GM10248 (cell line): ENCODE measurements around the gene WDR13.

Experiments used
- CTCF ChIA-PET: fragments of 300-600 bp; sonication (Branson Sonifier 250); formaldehyde crosslinking; extraction: SDS; loops from one replicate; lab custom pipeline; 2021; ENCODE audit warnings: antibody characterized with exemption; lab: Yijun Ruan, JAX
- POLR2A ChIA-PET: fragments of 350-650 bp; sonication (Branson Sonifier 250); formaldehyde crosslinking; extraction: SDS; loops from one replicate; lab custom pipeline; 2020; ENCODE audit warnings: antibody characterized with exemption; lab: Yijun Ruan, JAX
- DNase-seq: peaks from one replicate; pipeline ENCODE4 v3.0.0; 2012; ENCODE audit errors: extremely low spot score
- CTCF ChIP-seq: IDR thresholded peaks from 2 replicates; pipeline ENCODE4 v1.5.1; 2012; ENCODE audit warnings: mild to moderate bottlenecking, low read depth; ENCODE audit errors: extremely low read depth, missing control alignments, control extremely low read depth

WDR13 gene

DNA sequence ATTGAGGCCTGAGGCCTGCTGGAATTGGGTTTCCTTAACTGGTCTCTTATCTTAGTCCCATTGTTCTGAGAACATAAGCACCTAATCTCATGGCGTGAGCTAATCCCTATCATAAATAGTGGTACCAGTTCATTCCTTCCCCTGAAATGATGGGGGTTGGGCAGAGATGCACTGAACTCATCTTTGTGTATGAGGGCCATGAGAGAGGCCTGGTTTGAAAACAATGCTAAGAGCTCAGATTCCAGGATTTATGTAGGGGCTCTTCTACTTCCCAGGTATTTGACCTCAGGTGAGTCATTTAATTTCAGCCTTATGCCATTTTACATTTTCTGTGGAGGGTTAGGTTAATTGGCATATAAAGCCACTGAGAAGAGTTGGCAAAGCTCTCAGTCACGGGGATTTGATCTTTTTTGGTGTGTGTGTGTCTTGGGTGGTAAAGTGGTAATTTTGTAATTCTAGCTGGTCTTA, 18.6 kb upstream of the WDR13 start:
- TF ChIP-seq CTCF = no peak
- POLR2A ChIA-PET = interaction anchor here (0.9 to 1.4 kb wide), 3 partner anchors 11 to 39 kb away, joined by 3 read pairs; no protein-coding TSS in a partner anchor
- CTCF ChIA-PET = no interaction called here
- DNase-seq = no peak

DNA sequence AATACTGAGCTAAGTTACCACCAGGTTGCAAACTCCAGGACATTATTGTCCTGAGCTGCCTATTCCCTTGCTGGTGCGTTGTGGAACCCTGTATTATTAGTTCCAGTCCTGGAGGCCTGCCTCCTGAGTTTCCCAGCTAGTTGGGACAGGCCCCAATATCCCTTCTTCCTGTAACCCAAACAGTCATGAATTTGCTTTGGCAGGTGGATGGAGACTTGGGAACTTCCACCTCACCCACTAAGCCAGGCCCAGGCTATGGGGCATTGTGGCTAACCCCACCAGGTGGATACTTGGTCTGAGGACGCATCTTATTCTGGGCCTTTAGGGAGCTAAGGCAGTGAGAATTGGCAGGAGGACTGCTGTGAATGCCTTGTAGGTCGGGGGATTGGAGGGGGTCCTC, 18.0 kb upstream of the WDR13 start:
- ChIA-PET CTCF (no interaction called here), POLR2A (interaction anchor here (1.1 to 1.4 kb wide), 2 partner anchors 21 to 39 kb away, joined by 3 read pairs; no protein-coding TSS in a partner anchor)
- DNase-seq = no peak
- no peak for TF ChIP-seq CTCF

DNA sequence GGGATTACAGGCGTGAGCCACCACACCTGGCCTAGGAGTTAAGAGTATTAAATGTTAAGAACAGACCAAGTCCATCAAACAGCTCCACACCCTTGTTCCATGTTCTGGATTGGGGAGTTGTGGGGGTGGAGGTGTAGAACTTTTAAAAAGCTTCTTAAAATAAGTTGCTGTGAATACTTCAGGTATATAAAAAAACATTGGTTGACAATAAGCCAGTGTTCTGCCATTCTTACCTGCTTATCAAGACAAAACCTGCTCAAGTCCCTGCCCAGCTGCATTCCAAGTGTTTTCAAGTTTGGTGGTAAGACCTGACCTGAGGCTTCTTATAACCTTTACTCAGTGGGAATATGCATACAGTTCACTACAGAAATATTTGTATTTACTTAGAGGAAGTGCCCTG, 16.6 kb upstream of the WDR13 start:
- DNase-seq = no peak
- CTCF ChIA-PET = no interaction called here
- no peak for TF ChIP-seq CTCF
- POLR2A ChIA-PET = no interaction called here

DNA sequence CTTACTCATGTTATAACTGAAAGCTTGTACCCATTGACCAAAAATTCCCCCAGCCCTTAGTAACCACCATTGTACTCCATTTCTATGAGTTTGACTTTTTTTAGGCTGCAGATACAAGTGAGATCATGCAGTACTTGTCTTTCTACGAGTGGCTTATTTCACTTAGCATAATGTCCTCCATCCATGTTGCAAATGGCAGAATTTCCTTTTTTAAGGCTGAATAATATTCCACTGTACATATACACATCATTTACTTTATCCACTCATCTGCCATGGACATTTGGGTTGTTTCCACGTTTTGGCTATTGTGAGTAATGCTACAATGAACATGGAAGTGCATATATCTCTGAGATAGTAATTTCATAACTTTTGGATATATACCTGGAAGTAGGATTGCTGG, 12.6 kb upstream of the WDR13 start:
- no peak for TF ChIP-seq CTCF
- no peak for DNase-seq
- ChIA-PET CTCF (interaction anchor here (1.6 kb wide), 1 partner anchor 10 kb away, joined by 3 read pairs; no protein-coding TSS in a partner anchor), POLR2A (no interaction called here)

- ChIA-PET CTCF (interaction anchor here (1.0 kb wide), 1 partner anchor 8 kb away, joined by 3 read pairs; no protein-coding TSS in a partner anchor), POLR2A (interaction anchor here (0.8 kb wide), 1 partner anchor 11 kb away, joined by 3 read pairs; no protein-coding TSS in a partner anchor)
- DNase-seq = no peak
- TF ChIP-seq CTCF = no peak
These were observed 7.7 kb upstream of the WDR13 start for GRCh38 chrX:48589482-48590162.

GRCh38 chrX:48590203-48591103, 6.8 kb upstream of the WDR13 start:
- no peak for DNase-seq
- TF ChIP-seq CTCF = no peak
- ChIA-PET CTCF (no interaction called here), POLR2A (interaction anchor here (0.8 kb wide), 1 partner anchor 12 kb away, joined by 3 read pairs; no protein-coding TSS in a partner anchor)
